Fibroblast of mammary gland (primary cell): ENCODE results near the gene AMBN.

Source experiments
- DNase-seq: peaks from one replicate; pipeline ENCODE4 v3.0.0-alpha.2; 2010; ENCODE audit warnings: low read depth
- H3K4me3 ChIP-seq: 2 replicates; pipeline ENCODE4 v1.5.1; 2011; ENCODE audit warnings: low read depth, mild to moderate bottlenecking, low read length, moderate library complexity; ENCODE audit not compliant: control insufficient read depth
- CTCF ChIP-seq: conservative IDR thresholded peaks from 2 replicates; pipeline ENCODE4 v1.5.1; 2011; ENCODE audit warnings: low read depth, low read length, inconsistent platforms; ENCODE audit not compliant: control insufficient read depth, insufficient read depth

Gene AMBN

DNA sequence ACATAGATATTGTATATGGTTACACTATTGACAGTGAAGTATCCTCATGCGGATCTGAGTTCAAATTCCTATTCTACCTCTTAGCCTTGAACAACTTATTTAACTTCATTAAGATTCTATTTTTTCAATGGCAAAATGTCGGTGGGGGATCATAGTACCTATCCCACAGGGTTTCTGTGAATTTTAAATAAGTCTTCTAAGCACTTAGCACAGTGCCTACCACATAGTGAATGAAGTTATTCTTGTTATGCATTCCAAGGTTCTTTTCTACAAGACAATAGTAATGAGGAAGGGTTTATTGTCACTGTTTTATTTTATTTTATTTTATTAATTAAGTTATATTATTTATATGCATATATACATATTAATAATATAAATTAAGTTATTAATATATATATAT lies 27.7 kb downstream of the AMBN start:
- TF ChIP-seq CTCF: no peak
- no peak for DNase-seq
- H3K4me3 ChIP-seq: no peak overlapping the region

- no peak for TF ChIP-seq CTCF
- H3K4me3 ChIP-seq: no peak overlapping the region
- no peak for DNase-seq
These were observed 31.3 kb downstream of the AMBN start for GRCh38 chr4:70623323-70623722.

- no peak for DNase-seq
- no peak for TF ChIP-seq CTCF
- H3K4me3 ChIP-seq: no peak overlapping the region
These were observed 32.3 kb downstream of the AMBN start for GRCh38 chr4:70624226-70624793.

DNA sequence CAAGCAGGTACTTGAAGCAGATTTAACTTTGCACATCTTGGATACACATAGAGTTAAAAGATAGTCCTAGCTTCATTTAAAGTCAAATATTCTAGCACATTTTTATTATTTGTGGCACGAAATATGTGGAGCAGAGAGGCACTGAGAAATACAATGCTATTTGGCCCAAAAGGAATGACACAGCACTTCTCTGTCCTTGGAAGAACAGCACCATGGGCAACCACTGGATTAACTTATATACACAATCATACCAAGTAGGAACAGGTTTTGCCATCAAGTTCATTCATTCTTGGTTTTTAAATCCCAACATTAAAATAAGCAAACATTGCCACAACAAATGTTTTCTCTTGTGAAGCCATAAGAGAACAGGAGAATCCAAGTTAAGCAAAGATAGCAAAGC lies 35.6 kb downstream of the AMBN start:
- DNase-seq: no peak
- no peak overlapping the region for H3K4me3 ChIP-seq
- no peak for TF ChIP-seq CTCF

- no peak for TF ChIP-seq CTCF
- DNase-seq: no peak
- no peak within 1 kb of the TSS for H3K4me3 ChIP-seq
These were observed 36.4 kb downstream of the AMBN start, which contains the start of gene ENAM for GRCh38 chr4:70628444-70628843. Gene ENAM, plus strand, starts transcription at chr4:70628744. Its CDS starts 757 bp downstream, at chr4:70629501.

DNA sequence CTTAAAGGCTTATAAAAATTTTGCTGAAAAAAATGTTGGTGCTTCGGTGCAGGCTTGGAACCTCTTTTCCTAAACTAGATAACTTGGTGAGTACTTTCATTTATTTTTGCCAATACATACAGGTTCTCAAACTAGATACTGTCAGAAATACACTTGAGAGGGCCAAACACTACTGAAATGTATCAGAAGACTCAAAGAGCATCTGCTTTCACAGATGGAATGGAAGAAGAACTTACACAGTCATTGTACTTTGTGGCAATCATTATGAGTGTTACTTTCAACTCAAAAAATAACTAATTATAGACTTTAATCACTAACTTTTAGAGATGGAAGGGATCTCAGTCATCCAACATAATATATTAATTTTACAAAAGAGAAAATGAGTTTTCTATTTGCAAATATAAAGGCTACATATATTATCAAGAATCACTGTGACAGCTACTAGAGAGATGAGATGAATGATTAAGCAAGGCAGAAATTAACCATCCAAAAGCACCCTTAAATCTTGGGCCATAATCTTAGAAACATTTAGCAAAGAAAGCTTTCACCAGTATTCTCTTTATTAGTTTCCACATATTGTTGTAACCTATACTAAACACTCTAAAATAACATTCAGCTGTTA lies 37.5 kb downstream of the AMBN start:
- DNase-seq: no peak
- no peak for TF ChIP-seq CTCF
- no peak overlapping the region for H3K4me3 ChIP-seq
